Subcutaneous abdominal adipose tissue (tissue), 5 donors: Measurements from ENCODE around the gene CCDC178.
"Not testable (repeated sequence)": the region's sequence is repeated elsewhere in the genome, so short reads cannot be mapped to it uniquely, and the experiment has no call there.

Experiments used
- H3K27ac ChIP-seq: one replicate; pipeline ENCODE4 v1.7.0; 2013; ENCODE audit warnings: low read depth, mild to moderate bottlenecking, inconsistent platforms, low read length, moderate library complexity
- H3K27me3 ChIP-seq, 5 donors: one replicate each; pipeline ENCODE4 v1.7.0; 2013; ENCODE audit warnings: low read length in 5 of 5, inconsistent platforms in 1 of 5; ENCODE audit not compliant: control insufficient read depth in 5 of 5, insufficient read depth in 4 of 5
- H3K36me3 ChIP-seq, 5 donors: one replicate each; pipeline ENCODE4 v1.7.0; 2013; ENCODE audit warnings: low read length in 5 of 5; ENCODE audit not compliant: control insufficient read depth in 5 of 5, insufficient read depth in 5 of 5
- H3K4me1 ChIP-seq, 5 donors: one replicate each; pipeline ENCODE4 v1.7.0; 2013; ENCODE audit warnings: low read length in 5 of 5, mild to moderate bottlenecking in 3 of 5, moderate library complexity in 1 of 5; ENCODE audit not compliant: control insufficient read depth in 5 of 5, insufficient read depth in 5 of 5
- H3K4me3 ChIP-seq, 5 donors: one replicate each; pipeline ENCODE4 v1.7.0; 2013; ENCODE audit warnings: low read length in 5 of 5, low read depth in 1 of 5
- H3K9ac ChIP-seq, 5 donors: one replicate each; pipeline ENCODE4 v1.7.0; 2013; ENCODE audit warnings: low read length in 5 of 5, mild to moderate bottlenecking in 4 of 5, moderate library complexity in 3 of 5
- H3K9me3 ChIP-seq, 5 donors: one replicate each; pipeline ENCODE4 v1.7.0; 2013; ENCODE audit warnings: low read length in 5 of 5; ENCODE audit not compliant: control insufficient read depth in 5 of 5
- donor health status: healthy.
- donor health status: healthy.
- donor health status: healthy.
- donor health status: healthy.
- donor health status: healthy.

CCDC178 gene

DNA sequence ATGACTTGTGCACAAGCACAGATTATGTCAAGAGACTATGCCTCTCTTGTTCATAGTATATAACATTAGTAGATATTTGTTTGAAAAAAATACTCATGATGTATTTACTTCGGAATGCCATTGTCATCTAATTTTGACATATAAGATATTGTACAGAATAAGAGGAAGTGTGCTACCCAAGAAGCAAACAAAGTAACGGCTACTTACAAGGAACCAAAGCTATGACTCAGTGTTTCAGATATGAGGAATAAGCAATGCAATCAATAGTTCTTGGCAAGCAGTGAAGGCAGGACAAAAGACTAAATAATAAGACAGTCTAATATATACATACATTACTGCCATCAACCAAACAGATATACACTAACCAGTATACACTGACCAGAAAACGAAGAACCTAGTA is 256.3 kb downstream of the CCDC178 start:
- Histone ChIP-seq H3K27ac (no peak overlapping the region), H3K9me3 (no peaks in the 10 kb centered on the region), H3K27me3 (no peaks in the 10 kb centered on the region), H3K9ac (no peak overlapping the region), H3K4me1 (no peaks in the 10 kb centered on the region), H3K36me3 (no peaks in the 10 kb centered on the region), H3K4me3 (no peak overlapping the region)

DNA sequence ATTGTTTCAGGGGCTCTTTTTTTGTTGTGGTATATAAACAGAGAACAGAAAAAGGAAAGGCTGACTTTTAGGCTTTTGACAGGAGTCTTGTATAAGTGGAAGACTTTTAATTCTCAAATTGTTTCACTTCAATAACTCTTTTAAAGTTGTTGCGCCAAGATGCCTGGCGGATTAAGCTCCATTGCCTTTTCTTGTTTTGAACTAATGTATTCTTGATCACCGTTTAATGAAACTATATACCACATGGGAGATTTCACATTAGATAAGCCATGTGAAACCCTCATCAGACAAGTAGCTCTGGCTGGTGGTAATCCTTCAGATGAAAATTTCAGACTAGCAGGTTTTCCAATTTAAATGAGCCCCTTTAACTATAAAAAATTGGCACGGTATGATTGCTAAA is 257.4 kb downstream of the CCDC178 start:
- no peak overlapping the region for H3K9ac ChIP-seq
- H3K27me3 ChIP-seq = no peaks in the 10 kb centered on the region
- H3K36me3 ChIP-seq = no peaks in the 10 kb centered on the region
- H3K4me3 ChIP-seq = no peak overlapping the region
- H3K9me3 ChIP-seq = no peaks in the 10 kb centered on the region
- no peak overlapping the region for H3K27ac ChIP-seq
- no peaks in the 10 kb centered on the region for H3K4me1 ChIP-seq

DNA sequence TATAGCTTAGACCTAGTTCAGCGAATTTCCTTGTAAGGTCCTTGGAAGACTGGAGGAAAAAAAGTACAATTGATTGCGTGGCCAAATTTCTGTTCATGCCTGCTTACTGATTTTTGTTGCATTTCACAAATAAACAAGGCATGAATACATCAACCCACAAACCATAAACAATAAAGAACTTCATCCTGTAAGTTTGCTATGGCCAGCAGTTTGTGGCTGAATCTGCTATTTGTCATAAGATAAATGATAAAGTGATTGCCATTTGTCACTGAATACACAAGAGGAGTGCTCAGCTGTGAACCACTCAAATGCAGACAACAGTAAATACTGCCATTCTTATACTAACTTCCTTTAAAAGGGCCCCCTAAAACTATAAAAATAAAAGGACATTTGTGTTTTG is 259.5 kb downstream of the CCDC178 start:
- Histone ChIP-seq H3K9me3 (no peaks in the 10 kb centered on the region), H3K9ac (no peak overlapping the region), H3K4me1 (no peaks in the 10 kb centered on the region), H3K4me3 (no peak overlapping the region), H3K36me3 (no peaks in the 10 kb centered on the region), H3K27me3 (no peaks in the 10 kb centered on the region), H3K27ac (no peak overlapping the region)

DNA sequence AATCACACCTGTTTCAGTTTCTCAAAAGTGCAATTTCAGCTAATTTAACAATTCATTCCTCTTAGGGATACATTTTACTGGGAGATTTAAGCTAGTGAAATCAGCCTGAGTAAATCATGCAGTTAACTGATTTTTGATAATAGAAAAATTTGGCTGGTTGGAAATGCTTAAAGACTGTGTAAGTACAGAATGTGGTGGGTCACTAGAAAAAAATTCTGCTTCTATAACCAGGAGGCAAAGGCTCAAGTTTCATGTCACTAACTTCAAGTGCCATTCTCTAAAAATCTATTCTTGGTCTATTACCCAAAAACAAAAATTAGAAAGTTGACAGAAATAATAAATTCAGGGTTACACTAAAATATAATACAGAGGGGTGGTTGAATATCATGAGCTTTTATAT is 271.3 kb downstream of the CCDC178 start:
- Histone ChIP-seq H3K27ac (no peak overlapping the region), H3K4me3 (no peak overlapping the region), H3K36me3 (no peaks in the 10 kb centered on the region), H3K4me1 (peaks cover 0 to 7% (median 0%) of the 10 kb centered on the region in 5 donors), H3K9me3 (no peaks in the 10 kb centered on the region), H3K9ac (no peak overlapping the region), H3K27me3 (no peaks in the 10 kb centered on the region)

DNA sequence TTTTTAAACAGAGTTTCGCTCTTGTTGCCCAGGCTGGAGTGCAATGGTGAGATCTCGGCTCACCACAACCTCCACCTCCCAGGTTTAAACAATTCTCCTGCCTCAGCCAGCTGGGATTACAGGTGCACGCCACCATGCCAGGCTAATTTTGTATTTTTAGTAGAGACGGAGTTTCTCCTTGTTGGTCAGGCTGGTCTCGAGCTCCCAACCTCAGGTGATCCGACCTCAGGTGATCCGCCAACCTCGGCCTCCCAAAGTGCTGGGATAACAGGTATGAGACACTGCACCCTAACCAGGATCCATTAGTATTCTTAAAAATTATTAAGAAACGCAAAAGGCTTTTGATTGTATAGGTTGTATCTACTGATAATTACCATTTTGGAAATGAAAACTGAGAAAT is 276.4 kb downstream of the CCDC178 start:
- H3K36me3 ChIP-seq, H3K27me3 ChIP-seq, H3K9me3 ChIP-seq, H3K27ac ChIP-seq, H3K4me1 ChIP-seq, H3K9ac ChIP-seq, H3K4me3 ChIP-seq: not testable (repeated sequence)

DNA sequence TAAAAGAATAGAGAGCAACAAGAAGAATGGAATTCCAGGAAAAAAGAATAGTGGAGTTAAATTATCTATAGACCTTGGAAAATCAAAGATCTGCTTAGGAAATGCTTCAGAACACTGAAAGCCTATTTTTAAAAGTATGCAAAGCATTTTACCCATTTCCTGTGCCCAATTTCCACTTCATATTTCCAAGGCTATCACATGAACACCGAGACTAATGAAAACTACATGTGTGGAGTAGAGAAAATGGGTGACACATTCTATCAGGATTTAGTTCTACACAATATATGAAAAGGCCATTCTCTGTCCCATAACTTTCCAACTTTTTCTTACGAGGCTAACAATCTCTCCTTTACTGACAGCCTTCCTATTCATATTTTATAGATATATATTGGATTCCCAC is 279.4 kb downstream of the CCDC178 start:
- no peak overlapping the region for H3K4me3 ChIP-seq
- peaks cover 0 to 2% (median 0%) of the 10 kb centered on the region in 5 donors for H3K4me1 ChIP-seq
- H3K9me3 ChIP-seq = no peaks in the 10 kb centered on the region
- H3K9ac ChIP-seq = no peak overlapping the region
- no peak overlapping the region for H3K27ac ChIP-seq
- no peaks in the 10 kb centered on the region for H3K27me3 ChIP-seq
- no peaks in the 10 kb centered on the region for H3K36me3 ChIP-seq

DNA sequence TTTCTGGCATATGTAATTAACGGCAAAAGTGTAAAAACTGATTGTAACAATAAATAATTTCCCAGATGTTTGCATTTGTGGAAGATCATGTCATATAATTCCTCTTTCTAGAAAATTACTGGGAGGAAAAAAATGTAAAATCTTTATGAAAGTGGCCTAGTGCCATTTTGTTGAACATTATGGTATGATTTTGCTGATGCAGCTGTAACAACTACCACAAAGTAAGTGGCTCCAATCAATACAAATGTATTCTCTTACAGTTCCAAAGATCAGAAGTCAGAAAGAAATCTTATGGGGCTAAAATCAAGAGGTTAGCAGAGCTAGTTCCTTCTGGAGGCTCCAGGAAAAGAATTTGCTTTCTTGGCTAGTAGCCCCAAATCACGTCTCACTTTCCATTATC is 281.4 kb downstream of the CCDC178 start:
- Histone ChIP-seq H3K27ac (no peak overlapping the region), H3K36me3 (no peaks in the 10 kb centered on the region), H3K27me3 (no peaks in the 10 kb centered on the region), H3K9ac (no peak overlapping the region), H3K4me1 (peaks cover 0 to 2% (median 0%) of the 10 kb centered on the region in 5 donors), H3K9me3 (no peaks in the 10 kb centered on the region), H3K4me3 (no peak overlapping the region)

DNA sequence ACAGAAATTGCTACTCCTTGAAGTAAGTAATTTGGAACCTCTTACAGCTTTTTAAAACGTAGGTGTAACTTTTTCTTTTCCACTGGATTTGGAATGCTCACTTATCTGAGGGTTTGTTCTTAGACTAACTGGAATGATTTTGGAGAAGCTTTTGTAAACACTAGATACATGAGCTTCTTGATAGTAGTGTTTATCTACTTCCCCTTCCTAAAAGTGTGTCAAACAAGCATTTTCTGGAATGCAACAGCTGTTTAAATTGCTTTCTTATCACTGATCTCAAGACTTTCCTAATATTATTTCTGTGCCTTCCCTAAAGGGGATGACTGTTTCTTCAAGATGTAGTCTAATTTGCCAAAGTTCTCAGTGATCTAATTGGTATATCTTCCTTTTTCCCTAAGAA is 282.6 kb downstream of the CCDC178 start:
- Histone ChIP-seq H3K4me3 (no peak overlapping the region), H3K36me3 (no peaks in the 10 kb centered on the region), H3K9me3 (no peaks in the 10 kb centered on the region), H3K27ac (no peak overlapping the region), H3K4me1 (peaks cover 0 to 2% (median 0%) of the 10 kb centered on the region in 5 donors), H3K9ac (no peak overlapping the region), H3K27me3 (no peaks in the 10 kb centered on the region)

DNA sequence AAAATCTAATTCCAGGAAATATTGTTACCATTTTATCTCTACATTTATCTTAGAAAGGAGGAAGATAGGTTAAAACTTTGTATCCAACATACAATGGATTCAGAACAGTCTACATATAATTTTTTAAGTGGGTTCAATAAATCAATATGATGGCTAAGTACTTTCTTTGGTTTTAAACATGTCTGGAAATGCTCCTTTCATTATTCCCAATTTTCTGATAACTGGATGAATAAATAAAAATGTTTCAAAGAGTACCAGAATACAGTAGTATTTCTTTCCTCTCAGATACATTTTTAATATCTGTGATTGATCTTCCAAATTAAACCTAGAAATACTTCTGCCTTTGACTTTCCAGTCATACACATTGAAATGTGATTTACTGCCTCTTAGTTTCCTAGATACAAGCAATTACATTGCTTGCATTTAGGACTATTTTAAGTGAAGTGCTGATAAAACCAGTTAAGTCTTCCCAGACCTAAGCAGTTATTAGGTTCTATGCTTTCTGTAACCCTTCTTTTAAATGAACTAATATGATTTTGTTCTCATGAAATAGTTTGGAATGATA is 283.5 kb downstream of the CCDC178 start:
- no peak overlapping the region for H3K9ac ChIP-seq
- H3K4me3 ChIP-seq = no peak overlapping the region
- H3K27me3 ChIP-seq = no peaks in the 10 kb centered on the region
- H3K4me1 ChIP-seq = peaks cover 0 to 2% (median 0%) of the 10 kb centered on the region in 5 donors
- no peaks in the 10 kb centered on the region for H3K36me3 ChIP-seq
- no peaks in the 10 kb centered on the region for H3K9me3 ChIP-seq
- H3K27ac ChIP-seq = no peak overlapping the region

DNA sequence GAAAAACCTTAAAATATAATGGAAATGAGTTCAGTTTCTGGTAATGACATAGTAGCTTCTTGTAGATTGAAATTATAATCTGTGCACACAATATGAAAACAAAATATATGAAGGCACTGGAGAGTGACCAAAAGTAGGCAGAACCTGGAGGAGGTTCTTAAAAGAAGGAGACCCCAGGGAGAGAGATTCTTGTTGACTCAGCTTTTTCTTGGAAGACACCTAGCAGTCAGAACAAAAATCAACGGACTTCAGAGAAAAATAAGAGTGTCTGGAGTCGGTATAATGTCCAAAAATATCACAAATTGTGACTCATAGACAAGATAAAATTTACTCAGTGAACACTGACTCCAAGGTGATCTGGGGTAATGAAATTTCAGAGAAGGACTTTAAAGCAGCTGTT is 286.5 kb downstream of the CCDC178 start:
- Histone ChIP-seq H3K9me3 (no peaks in the 10 kb centered on the region), H3K4me3 (no peak overlapping the region), H3K27me3 (no peaks in the 10 kb centered on the region), H3K9ac (no peak overlapping the region), H3K27ac (no peak overlapping the region), H3K36me3 (no peaks in the 10 kb centered on the region), H3K4me1 (peaks cover 0 to 2% (median 0%) of the 10 kb centered on the region in 5 donors)

DNA sequence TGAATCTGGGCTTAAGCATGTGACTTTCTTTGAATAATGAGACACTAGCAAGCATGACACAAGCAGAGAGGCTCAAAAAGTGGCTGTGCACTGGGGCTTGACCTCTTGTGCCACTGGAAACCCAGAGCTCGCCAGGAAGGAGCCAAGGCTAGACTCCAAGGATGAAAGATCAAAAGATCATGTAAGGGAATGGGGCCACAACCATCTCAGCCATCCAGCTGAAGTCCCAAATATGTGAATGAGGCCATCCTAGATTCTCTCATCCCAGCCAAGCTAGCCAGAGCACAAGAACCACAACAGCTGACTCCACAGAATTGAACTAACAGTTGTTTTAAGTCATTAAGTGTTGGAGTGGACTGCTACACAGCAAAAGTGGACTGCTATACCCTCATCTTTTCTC is 288.1 kb downstream of the CCDC178 start:
- Histone ChIP-seq H3K36me3 (no peaks in the 10 kb centered on the region), H3K4me3 (no peak overlapping the region), H3K4me1 (no peaks in the 10 kb centered on the region), H3K27ac (no peak overlapping the region), H3K9ac (no peak overlapping the region), H3K9me3 (no peaks in the 10 kb centered on the region), H3K27me3 (no peaks in the 10 kb centered on the region)
